HEK293 (cell line): ENCODE measurements around the gene REPS2.

Experiments
- KLF1 ChIP-seq: fragments of 450-650 bp; formaldehyde crosslinking; IDR thresholded peaks from 2 replicates; pipeline ENCODE4 v1.5.1; 2016; ENCODE audit warnings: missing biosample characterization, missing genetic modification characterization
- MEIS1 ChIP-seq: sonication (generic); formaldehyde crosslinking; IDR thresholded peaks from 2 replicates; pipeline ENCODE4 v1.8.1; 2022; ENCODE audit warnings: missing genetic modification reagents, mild to moderate bottlenecking, borderline replicate concordance
- ZFP69B ChIP-seq: fragments of 450-650 bp; formaldehyde crosslinking; IDR thresholded peaks from 2 replicates; pipeline ENCODE4 v1.5.1; 2016; ENCODE audit warnings: missing biosample characterization, missing genetic modification characterization
- ZNF426 ChIP-seq: fragments of 450-650 bp; formaldehyde crosslinking; IDR thresholded peaks from 2 replicates; pipeline ENCODE4 v1.5.1; 2017; ENCODE audit warnings: missing biosample characterization, missing genetic modification characterization, mild to moderate bottlenecking, inconsistent platforms, moderate library complexity
- TF ChIP-seq, protein P1 (sequence below): fragments of 450-650 bp; formaldehyde crosslinking; IDR thresholded peaks from 2 replicates; pipeline ENCODE4 v1.5.1; 2016; ENCODE audit warnings: missing biosample characterization, missing genetic modification characterization

The REPS2 gene

DNA sequence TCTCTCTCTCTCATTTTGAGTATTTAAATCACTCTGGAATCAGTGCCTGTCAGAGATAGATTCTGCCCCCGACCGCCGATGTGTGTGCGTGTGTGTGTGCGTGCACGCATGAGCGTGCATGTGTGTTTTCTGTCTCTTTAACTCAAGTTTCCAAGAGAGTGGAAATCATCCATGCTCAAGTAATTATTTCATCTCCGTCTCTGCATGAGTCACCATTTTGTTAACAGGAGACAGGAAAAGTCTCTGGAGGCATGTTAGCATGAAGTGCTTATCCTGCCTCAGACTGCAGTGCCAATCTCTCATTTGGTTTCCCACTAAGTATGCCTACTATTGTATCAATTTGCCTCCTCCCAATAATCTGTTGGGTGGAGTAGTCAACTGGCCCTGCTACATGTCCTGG, 245.6 kb downstream of the REPS2 start (continued):
- TF ChIP-seq ZNF426 (tag by site-specific recombination) (no peak), KLF1 (tag by site-specific recombination) (no peak), MEIS1 (CRISPR knock-in tag) (no peak), ZFP69B (no peak)
- TF ChIP-seq, protein P1, sequence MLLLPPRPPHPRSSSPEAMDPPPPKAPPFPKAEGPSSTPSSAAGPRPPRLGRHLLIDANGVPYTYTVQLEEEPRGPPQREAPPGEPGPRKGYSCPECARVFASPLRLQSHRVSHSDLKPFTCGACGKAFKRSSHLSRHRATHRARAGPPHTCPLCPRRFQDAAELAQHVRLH (tag by site-specific recombination): no peak
